GM12875 (cell line): Measurements from ENCODE around the gene WNT11.

ENCODE experiments used
- H3K4me3 ChIP-seq: one replicate; pipeline ENCODE4 v1.5.1; 2011; ENCODE audit warnings: low read depth, low read length, control low read depth
- CTCF ChIP-seq: IDR thresholded peaks from 2 replicates; pipeline ENCODE4 v1.5.1; 2011; ENCODE audit warnings: low read depth, mild to moderate bottlenecking, control low read depth, inconsistent platforms, low read length, moderate library complexity, borderline replicate concordance; ENCODE audit not compliant: insufficient read depth

WNT11 gene

GRCh38 chr11:76160856-76161255, 45.4 kb downstream of the WNT11 start:
- TF ChIP-seq CTCF, result no peak
- no peak overlapping the region for H3K4me3 ChIP-seq

- no peak overlapping the region for H3K4me3 ChIP-seq
- TF ChIP-seq CTCF, result no peak
Measured at GRCh38 chr11:76159983-76160661, 46.2 kb downstream of the WNT11 start.

- H3K4me3 ChIP-seq, result no peak overlapping the region
- no peak for TF ChIP-seq CTCF
Measured at GRCh38 chr11:76159303-76159937, 46.9 kb downstream of the WNT11 start.

- H3K4me3 ChIP-seq, result no peak overlapping the region
- TF ChIP-seq CTCF, result no peak
Measured at GRCh38 chr11:76158394-76159302, 47.7 kb downstream of the WNT11 start.

GRCh38 chr11:76157891-76158290, 48.4 kb downstream of the WNT11 start:
- H3K4me3 ChIP-seq, result no peak overlapping the region
- no peak for TF ChIP-seq CTCF

GRCh38 chr11:76156971-76157427, 49.3 kb downstream of the WNT11 start:
- no peak for TF ChIP-seq CTCF
- no peak overlapping the region for H3K4me3 ChIP-seq
